CD14-positive monocyte (primary cell): Measurements from ENCODE around the gene FRMD3. TPM values are rescaled to one million over a fixed set of nuclear protein-coding genes. Genes with fewer than 3 reads are reported as not detected.

Experiments
- DNase-seq, 3 donors: peaks; one replicate each; pipeline ENCODE4 v3.0.0-alpha.2; 2011 to 2022
- H2AFZ ChIP-seq: 2 replicates; pipeline ENCODE4 v1.6.0; 2012; ENCODE audit warnings: mild to moderate bottlenecking, low read depth, low read length, inconsistent platforms; ENCODE audit not compliant: insufficient read depth, poor library complexity, severe bottlenecking
- H3K27ac ChIP-seq, 2 donors: 1 replicate in 1 of 2; 2 replicates in 1 of 2; pipeline ENCODE4 v1.5.1; 2012 to 2013; ENCODE audit warnings: low read length in 2 of 2, control low read depth in 1 of 2, inconsistent platforms in 1 of 2, low read depth in 1 of 2, mild to moderate bottlenecking in 1 of 2
- H3K27me3 ChIP-seq, 2 donors: one replicate each; pipeline versions ENCODE4 v1.6.0 to v1.6.1; 2011 to 2013; ENCODE audit warnings: low read length in 2 of 2; ENCODE audit not compliant: control insufficient read depth in 2 of 2, insufficient read depth in 2 of 2
- H3K36me3 ChIP-seq, 2 donors: replicated peaks in 1 of 2; 1 replicate in 1 of 2; 2 replicates in 1 of 2; pipeline versions ENCODE4 v1.5.1 to v1.6.1; 2012 to 2013; ENCODE audit warnings: low read length in 2 of 2, control low read depth in 1 of 2, inconsistent platforms in 1 of 2, mild to moderate bottlenecking in 1 of 2; ENCODE audit not compliant: insufficient read depth in 2 of 2, control insufficient read depth in 1 of 2
- H3K4me1 ChIP-seq, 2 donors: 1 replicate in 1 of 2; 2 replicates in 1 of 2; pipeline versions ENCODE4 v1.5.1 to v1.6.1; 2012 to 2013; ENCODE audit warnings: low read length in 2 of 2, control low read depth in 1 of 2, inconsistent platforms in 1 of 2, mild to moderate bottlenecking in 1 of 2, moderate library complexity in 1 of 2; ENCODE audit not compliant: insufficient read depth in 2 of 2, control insufficient read depth in 1 of 2
- H3K4me2 ChIP-seq: replicated peaks from 2 replicates; pipeline ENCODE3; 2012; ENCODE audit warnings: low read length, moderate library complexity, mild to moderate bottlenecking; ENCODE audit not compliant: poor library complexity, severe bottlenecking; ENCODE audit errors: extremely low read depth
- H3K4me3 ChIP-seq, 3 experiments: fragments of 200-600 bp in 1 of 3; sonication (generic) in 1 of 3; replicated peaks in 1 of 3; 1 replicate in 2 of 3; 2 replicates in 1 of 3; pipeline ENCODE4 v1.5.1; 2011 to 2013; ENCODE audit warnings: low read length in 3 of 3, mild to moderate bottlenecking in 3 of 3, control low read depth in 2 of 3, low read depth in 2 of 3, inconsistent platforms in 1 of 3, moderate library complexity in 1 of 3
- H3K79me2 ChIP-seq: 2 replicates; pipeline ENCODE4 v1.6.0; 2012; ENCODE audit warnings: mild to moderate bottlenecking, control low read depth, inconsistent platforms, low read length, moderate library complexity; ENCODE audit not compliant: insufficient read depth
- H3K9ac ChIP-seq: 2 replicates; pipeline ENCODE4 v1.6.0; 2017; ENCODE audit warnings: low read length, mild to moderate bottlenecking; ENCODE audit not compliant: insufficient read depth, poor library complexity, severe bottlenecking
- H3K9me3 ChIP-seq, 2 donors: replicated peaks in 1 of 2; 1 replicate in 1 of 2; 2 replicates in 1 of 2; pipeline versions ENCODE4 v1.5.1 to v1.6.1; 2012 to 2013; ENCODE audit warnings: low read length in 2 of 2, control low read depth in 1 of 2; ENCODE audit not compliant: control insufficient read depth in 1 of 2, insufficient read depth in 1 of 2
- H4K20me1 ChIP-seq: 2 replicates; pipeline ENCODE4 v1.6.0; 2012; ENCODE audit warnings: mild to moderate bottlenecking, low read length, control low read depth, moderate library complexity; ENCODE audit not compliant: insufficient read depth
- H3K27ac Mint-ChIP-seq, 7 donors: one replicate each; pipeline ENCODE4 v1.8.0; 2020; ENCODE audit warnings: mild to moderate bottlenecking in 7 of 7, mixed read lengths in 7 of 7, moderate library complexity in 6 of 7, inconsistent platforms in 2 of 7
- H3K27me3 Mint-ChIP-seq, 3 donors: one replicate each; pipeline ENCODE4 v1.8.0; 2021 to 2022; ENCODE audit warnings: low read depth in 3 of 3, mild to moderate bottlenecking in 3 of 3, mixed read lengths in 3 of 3, moderate library complexity in 3 of 3, inconsistent platforms in 1 of 3
- H3K36me3 Mint-ChIP-seq, 2 donors: one replicate each; pipeline ENCODE4 v1.8.0; 2020; ENCODE audit warnings: mixed read lengths in 2 of 2, inconsistent platforms in 1 of 2, mild to moderate bottlenecking in 1 of 2
- H3K4me1 Mint-ChIP-seq: one replicate; pipeline ENCODE4 v1.8.0; 2020; ENCODE audit warnings: mild to moderate bottlenecking, mixed read lengths
- H3K4me3 Mint-ChIP-seq, 2 donors: one replicate each; pipeline ENCODE4 v1.8.0; 2020; ENCODE audit warnings: mild to moderate bottlenecking in 2 of 2, mixed read lengths in 2 of 2, moderate library complexity in 1 of 2
- H3K9me3 Mint-ChIP-seq, 7 donors: one replicate each; pipeline ENCODE4 v1.8.0; 2020 to 2022; ENCODE audit warnings: mixed read lengths in 7 of 7, mild to moderate bottlenecking in 6 of 7, moderate library complexity in 6 of 7, inconsistent platforms in 2 of 7
- WGBS: methylation state at CpG from one replicate; pipeline ENCODE4 v1.1.5; 2013; ENCODE audit warnings: missing lambda C conversion rate; ENCODE audit not compliant: insufficient coverage; 5-methylcytosine and 5-hydroxymethylcytosine counted together
- intact Hi-C, 2 donors: fragments of 100-400 bp; cut with micrococcal nuclease; formaldehyde crosslinking; loops; one replicate each; pipeline versions ENCODE4 v1.15.0 to v1.15.1; 2023
- polyA plus RNA-seq, 3 donors: library from polyadenylated mRNA; depleted of rRNA in 1 of 3; unstranded in 2 of 3; stranded (reverse) in 1 of 3; fragments of 300-500 nt in 2 of 3; fragments of >200 nt in 1 of 3; fragmentation: Illumina TruSeq in 2 of 3; gene quantifications; 1 replicate in 2 of 3; 2 replicates in 1 of 3; pipeline ENCODE4 v1.2.3, GENCODE V29; 2012 to 2021
- TF ChIP-seq, protein P1 (sequence below): fragments of 200-600 bp; IDR thresholded peaks from one replicate; pipeline ENCODE4 v1.8.0; 2022; ENCODE audit warnings: antibody characterized with exemption, mild to moderate bottlenecking

Gene FRMD3
- polyA plus RNA-seq, 3 donors, result 2.8 to 9.8 (median 4.2) TPM

GRCh38 chr9:83448626-83449025 lies 89.6 kb downstream of the FRMD3 start:
- no peak for DNase-seq
- no peak overlapping the region for H2AFZ ChIP-seq
- H3K9ac ChIP-seq, result no peak overlapping the region
- no peaks in the 10 kb centered on the region for H3K9me3 ChIP-seq
- H3K79me2 ChIP-seq, result no peaks in the 10 kb centered on the region
- Mint-ChIP-seq H3K9me3 (peaks cover 0 to 6% (median 0%) of the 10 kb centered on the region in 7 donors), H3K4me1 (peaks cover 2% of the 10 kb centered on the region), H3K27me3 (peaks cover 0 to 6% (median 3%) of the 10 kb centered on the region in 3 donors), H3K36me3 (peaks cover 0 to 13% of the 10 kb centered on the region in 2 donors), H3K27ac (no peak overlapping the region), H3K4me3 (no peak overlapping the region)
- no peaks in the 10 kb centered on the region for H4K20me1 ChIP-seq
- intact Hi-C loops, result no loop called here
- H3K4me2 ChIP-seq, result no peak overlapping the region
- 100% methylated on average over 3 of the region's 5 CpGs for WGBS
- H3K4me1 ChIP-seq, result no peaks in the 10 kb centered on the region
- H3K4me3 ChIP-seq, result no peak overlapping the region
- H3K27ac ChIP-seq, result no peak overlapping the region
- TF ChIP-seq, protein P1, sequence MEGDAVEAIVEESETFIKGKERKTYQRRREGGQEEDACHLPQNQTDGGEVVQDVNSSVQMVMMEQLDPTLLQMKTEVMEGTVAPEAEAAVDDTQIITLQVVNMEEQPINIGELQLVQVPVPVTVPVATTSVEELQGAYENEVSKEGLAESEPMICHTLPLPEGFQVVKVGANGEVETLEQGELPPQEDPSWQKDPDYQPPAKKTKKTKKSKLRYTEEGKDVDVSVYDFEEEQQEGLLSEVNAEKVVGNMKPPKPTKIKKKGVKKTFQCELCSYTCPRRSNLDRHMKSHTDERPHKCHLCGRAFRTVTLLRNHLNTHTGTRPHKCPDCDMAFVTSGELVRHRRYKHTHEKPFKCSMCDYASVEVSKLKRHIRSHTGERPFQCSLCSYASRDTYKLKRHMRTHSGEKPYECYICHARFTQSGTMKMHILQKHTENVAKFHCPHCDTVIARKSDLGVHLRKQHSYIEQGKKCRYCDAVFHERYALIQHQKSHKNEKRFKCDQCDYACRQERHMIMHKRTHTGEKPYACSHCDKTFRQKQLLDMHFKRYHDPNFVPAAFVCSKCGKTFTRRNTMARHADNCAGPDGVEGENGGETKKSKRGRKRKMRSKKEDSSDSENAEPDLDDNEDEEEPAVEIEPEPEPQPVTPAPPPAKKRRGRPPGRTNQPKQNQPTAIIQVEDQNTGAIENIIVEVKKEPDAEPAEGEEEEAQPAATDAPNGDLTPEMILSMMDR, result no peak
- H3K36me3 ChIP-seq, result no peaks in the 10 kb centered on the region
- no peaks in the 10 kb centered on the region for H3K27me3 ChIP-seq

DNA sequence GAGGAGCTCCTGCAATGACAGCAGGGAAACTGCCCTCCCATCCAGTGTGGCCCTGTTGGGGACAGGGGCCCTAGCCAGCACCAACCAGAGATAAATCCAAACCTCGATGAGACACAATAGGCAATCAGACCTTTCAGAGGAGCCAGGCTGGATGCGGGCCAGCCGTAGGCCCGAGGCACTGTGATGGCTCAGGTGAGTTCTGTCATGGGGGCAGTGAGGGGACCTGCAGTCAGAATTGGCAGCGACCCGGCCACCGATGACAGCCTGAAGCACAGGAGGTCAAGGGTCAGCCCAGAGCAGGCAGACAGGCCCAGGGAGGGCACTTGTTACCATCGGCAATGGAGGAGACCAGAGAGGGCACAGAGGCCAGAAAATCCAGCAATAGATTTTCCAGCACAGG lies 90.8 kb downstream of the FRMD3 start:
- no peak overlapping the region for H3K27ac Mint-ChIP-seq
- 98% methylated on average over 7 of the region's 8 CpGs for WGBS
- Histone ChIP-seq H3K9me3 (no peaks in the 10 kb centered on the region), H3K9ac (no peak overlapping the region), H3K27me3 (no peaks in the 10 kb centered on the region), H2AFZ (no peak overlapping the region), H3K36me3 (no peaks in the 10 kb centered on the region), H3K4me3 (no peak overlapping the region), H3K27ac (no peak overlapping the region), H4K20me1 (no peaks in the 10 kb centered on the region), H3K79me2 (no peaks in the 10 kb centered on the region), H3K4me2 (no peak overlapping the region), H3K4me1 (no peaks in the 10 kb centered on the region)
- H3K4me1 Mint-ChIP-seq, result peaks cover 2% of the 10 kb centered on the region
- intact Hi-C loops, result no loop called here
- TF ChIP-seq, protein P1, result no peak
- peaks cover 0 to 5% (median 0%) of the 10 kb centered on the region in 7 donors for H3K9me3 Mint-ChIP-seq
- H3K4me3 Mint-ChIP-seq, result no peak overlapping the region
- no peak for DNase-seq
- peaks cover 0 to 13% of the 10 kb centered on the region in 2 donors for H3K36me3 Mint-ChIP-seq
- peaks cover 0 to 7% (median 3%) of the 10 kb centered on the region in 3 donors for H3K27me3 Mint-ChIP-seq
